Astrocyte of the cerebellum (primary cell): Measurements from ENCODE around the gene CCL3.
"Not testable (repeated sequence)": the region's sequence is repeated elsewhere in the genome, so short reads cannot be mapped to it uniquely, and the experiment has no call there.

Source experiments
- DNase-seq: peaks from one replicate; pipeline ENCODE4 v3.0.0-alpha.2; 2011; ENCODE audit warnings: low read depth
- H3K4me3 ChIP-seq: 2 replicates; pipeline ENCODE4 v1.5.1; 2011; ENCODE audit warnings: mild to moderate bottlenecking, low read depth, low read length, moderate library complexity
- CTCF ChIP-seq: IDR thresholded peaks from 2 replicates; pipeline ENCODE4 v1.5.1; 2012; ENCODE audit warnings: low read length, low read depth, moderate library complexity, mild to moderate bottlenecking; ENCODE audit errors: missing control alignments
- in situ Hi-C: cut with HindIII; loops from 2 replicates; pipeline ENCODE4 v1.10.0; 2017; ENCODE audit warnings: low sequenced_read_pairs

The CCL3 gene

GRCh38 chr17:36117505-36118382 lies 27.8 kb upstream of the CCL3 start:
- no peak for DNase-seq
- in situ Hi-C loops: loop anchor here (25.0 kb wide), 2 partner anchors 95 to 130 kb away; partner anchors contain the start of genes CCL14, CCL16 and CCL4L2
- TF ChIP-seq CTCF: no peak
- no peak overlapping the region for H3K4me3 ChIP-seq

- H3K4me3 ChIP-seq, DNase-seq: not testable (repeated sequence)
- in situ Hi-C loops: loop anchor here (25.0 kb wide), 2 partner anchors 97 to 128 kb away; partner anchors contain the start of genes CCL14, CCL16 and CCL4L2
These were observed 25.7 kb upstream of the CCL3 start for GRCh38 chr17:36115649-36115977.

GRCh38 chr17:36114971-36115648 lies 25.2 kb upstream of the CCL3 start:
- in situ Hi-C loops: loop anchor here (25.0 kb wide), 2 partner anchors 97 to 128 kb away; partner anchors contain the start of genes CCL14, CCL16 and CCL4L2
- DNase-seq: peak; percentile 41
- H3K4me3 ChIP-seq: not testable (repeated sequence)

- in situ Hi-C loops: loop anchor here (25.0 kb wide), 2 partner anchors 99 to 126 kb away; partner anchors contain the start of genes CCL14, CCL16 and CCL4L2
- H3K4me3 ChIP-seq, DNase-seq: not testable (repeated sequence)
These were observed 23.2 kb upstream of the CCL3 start for GRCh38 chr17:36113131-36113530.

GRCh38 chr17:36112572-36112971 lies 22.6 kb upstream of the CCL3 start:
- no peak for TF ChIP-seq CTCF
- in situ Hi-C loops: loop anchor here (25.0 kb wide), 2 partner anchors 100 to 125 kb away; partner anchors contain the start of genes CCL14, CCL16 and CCL4L2
- DNase-seq: no peak
- H3K4me3 ChIP-seq: no peak overlapping the region

GRCh38 chr17:36111068-36111490 lies 21.1 kb upstream of the CCL3 start:
- no peak for DNase-seq
- H3K4me3 ChIP-seq: no peak overlapping the region
- in situ Hi-C loops: loop anchor here (25.0 kb wide), 2 partner anchors 101 to 124 kb away; partner anchors contain the start of genes CCL14, CCL16 and CCL4L2
- TF ChIP-seq CTCF: no peak

- not testable (repeated sequence) for DNase-seq, H3K4me3 ChIP-seq
- in situ Hi-C loops: loop anchor here (25.0 kb wide), 2 partner anchors 104 to 121 kb away; partner anchors contain the start of genes CCL14, CCL16 and CCL4L2
These were observed 18.3 kb upstream of the CCL3 start for GRCh38 chr17:36108265-36108664.

GRCh38 chr17:36107660-36108059 lies 17.7 kb upstream of the CCL3 start:
- no peak for TF ChIP-seq CTCF
- no peak for DNase-seq
- in situ Hi-C loops: loop anchor here (25.0 kb wide), 2 partner anchors 105 to 120 kb away; partner anchors contain the start of genes CCL14, CCL16 and CCL4L2
- no peak overlapping the region for H3K4me3 ChIP-seq
